HG03045 (cell line): ENCODE data around the gene MUC5AC.
"Not testable (repeated sequence)": the region's sequence is repeated elsewhere in the genome, so short reads cannot be mapped to it uniquely, and the experiment has no call there.

ENCODE experiments used
- ATAC-seq: cut with Tn5 transposase; IDR thresholded peaks from one replicate; pipeline ENCODE4 v1.9.1; 2021; ENCODE audit warnings: mild to moderate bottlenecking, moderate library complexity; ENCODE audit not compliant: unreplicated experiment

Gene MUC5AC

GRCh38 chr11:1234771-1235305 lies 77.1 kb downstream of the MUC5AC start:
- no peak for ATAC-seq

DNA sequence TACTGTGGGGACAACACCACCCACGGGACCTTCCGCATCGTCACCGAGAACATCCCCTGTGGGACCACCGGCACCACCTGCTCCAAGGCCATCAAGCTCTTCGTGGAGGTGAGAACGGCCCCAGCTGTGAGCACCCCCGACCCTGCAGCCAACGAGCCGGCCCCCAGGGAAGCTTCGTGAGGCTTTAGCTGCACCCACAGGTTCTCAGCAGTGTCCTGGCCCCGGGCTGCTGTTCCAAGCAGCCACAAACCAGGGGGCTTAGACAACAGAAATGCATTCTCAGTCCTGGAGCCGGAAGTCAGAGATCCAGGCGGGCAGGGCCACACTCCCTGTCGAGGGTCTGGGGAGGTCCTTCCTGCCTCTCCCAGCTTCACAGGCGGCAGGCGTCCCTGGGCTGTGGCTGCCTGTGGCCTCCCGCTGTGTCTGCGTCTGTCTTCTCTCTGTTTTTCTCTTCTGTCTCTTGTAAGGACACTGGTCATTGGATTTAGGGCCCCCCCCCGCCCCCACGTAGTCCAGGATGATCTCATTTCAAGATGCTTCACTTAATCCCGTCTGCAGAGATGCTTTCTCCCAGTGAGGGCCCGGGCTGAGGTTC lies 77.7 kb downstream of the MUC5AC start:
- no peak for ATAC-seq

DNA sequence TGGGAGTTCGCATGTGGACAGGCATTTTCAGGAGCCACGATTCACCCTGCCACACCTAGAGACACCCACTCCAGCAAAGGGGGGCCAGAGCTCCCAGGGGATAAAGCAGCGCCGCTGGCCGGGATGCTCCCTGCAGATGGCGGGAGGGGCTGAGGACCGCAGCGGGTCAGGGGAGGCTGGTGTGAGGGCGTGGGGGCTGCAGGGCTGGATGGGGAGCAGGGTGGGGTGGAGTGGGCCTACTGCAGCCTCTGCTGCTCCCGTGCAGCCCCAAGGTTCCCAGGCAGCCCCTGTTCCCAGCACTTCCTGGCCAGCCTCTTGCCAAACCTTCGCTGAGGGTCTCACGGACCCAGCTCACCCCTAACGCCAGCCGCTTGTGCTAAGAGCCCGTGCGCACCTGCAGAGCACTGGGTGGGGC lies 78.2 kb downstream of the MUC5AC start:
- ATAC-seq, result no peak

DNA sequence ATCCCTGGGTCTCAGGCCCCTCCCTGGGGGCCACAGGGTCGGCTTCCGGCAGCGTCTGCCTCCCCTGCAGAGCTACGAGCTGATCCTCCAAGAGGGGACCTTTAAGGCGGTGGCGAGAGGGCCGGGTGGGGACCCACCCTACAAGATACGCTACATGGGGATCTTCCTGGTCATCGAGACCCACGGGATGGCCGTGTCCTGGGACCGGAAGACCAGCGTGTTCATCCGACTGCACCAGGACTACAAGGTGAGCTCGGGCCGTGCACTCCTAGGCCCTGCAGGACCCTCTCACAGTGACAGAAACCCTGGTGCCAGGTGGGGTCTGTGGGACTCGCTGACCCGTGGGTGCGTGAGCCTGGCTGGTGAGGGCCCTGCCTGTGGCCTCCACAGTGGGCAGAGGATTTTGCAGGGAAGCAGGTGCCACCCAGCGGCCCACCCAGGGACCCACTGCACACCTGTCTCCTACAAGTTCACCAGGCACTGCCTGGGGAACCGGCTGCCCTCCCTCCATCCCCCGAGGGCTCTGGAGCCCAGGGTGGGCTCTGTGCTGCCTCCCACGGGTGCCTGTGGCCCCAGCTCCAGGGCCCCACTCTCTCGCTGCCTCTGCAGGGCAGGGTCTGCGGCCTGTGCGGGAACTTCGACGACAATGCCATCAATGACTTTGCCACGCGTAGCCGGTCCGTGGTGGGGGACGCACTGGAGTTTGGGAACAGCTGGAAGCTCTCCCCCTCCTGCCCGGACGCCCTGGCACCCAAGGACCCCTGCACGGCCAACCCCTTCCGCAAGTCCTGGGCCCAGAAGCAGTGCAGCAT lies 78.8 kb downstream of the MUC5AC start:
- ATAC-seq, result no peak

DNA sequence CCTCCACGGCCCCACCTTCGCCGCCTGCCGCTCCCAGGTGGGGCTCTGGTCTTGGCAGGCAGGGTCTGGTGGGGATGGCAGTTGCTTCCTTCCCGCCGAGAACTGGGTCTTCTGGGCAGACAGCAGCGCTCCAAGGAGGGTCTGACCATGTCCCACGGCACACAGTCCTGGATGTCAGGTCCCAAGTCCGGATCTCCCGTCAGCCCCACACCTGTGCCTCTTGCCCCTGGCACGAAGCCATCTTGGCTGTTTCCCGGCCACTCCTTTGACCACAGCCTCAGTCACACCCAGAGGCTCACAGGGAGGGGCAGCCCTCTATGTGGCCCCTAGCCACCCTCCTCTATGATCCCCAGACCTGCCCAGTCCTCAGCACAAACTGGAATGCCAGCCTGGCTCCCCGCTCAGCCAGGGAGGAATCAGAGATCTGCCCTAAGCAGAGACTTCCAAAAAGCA lies 79.4 kb downstream of the MUC5AC start:
- ATAC-seq, result no peak

- ATAC-seq, result no peak
These were observed 80.1 kb downstream of the MUC5AC start for GRCh38 chr11:1237851-1238250.

DNA sequence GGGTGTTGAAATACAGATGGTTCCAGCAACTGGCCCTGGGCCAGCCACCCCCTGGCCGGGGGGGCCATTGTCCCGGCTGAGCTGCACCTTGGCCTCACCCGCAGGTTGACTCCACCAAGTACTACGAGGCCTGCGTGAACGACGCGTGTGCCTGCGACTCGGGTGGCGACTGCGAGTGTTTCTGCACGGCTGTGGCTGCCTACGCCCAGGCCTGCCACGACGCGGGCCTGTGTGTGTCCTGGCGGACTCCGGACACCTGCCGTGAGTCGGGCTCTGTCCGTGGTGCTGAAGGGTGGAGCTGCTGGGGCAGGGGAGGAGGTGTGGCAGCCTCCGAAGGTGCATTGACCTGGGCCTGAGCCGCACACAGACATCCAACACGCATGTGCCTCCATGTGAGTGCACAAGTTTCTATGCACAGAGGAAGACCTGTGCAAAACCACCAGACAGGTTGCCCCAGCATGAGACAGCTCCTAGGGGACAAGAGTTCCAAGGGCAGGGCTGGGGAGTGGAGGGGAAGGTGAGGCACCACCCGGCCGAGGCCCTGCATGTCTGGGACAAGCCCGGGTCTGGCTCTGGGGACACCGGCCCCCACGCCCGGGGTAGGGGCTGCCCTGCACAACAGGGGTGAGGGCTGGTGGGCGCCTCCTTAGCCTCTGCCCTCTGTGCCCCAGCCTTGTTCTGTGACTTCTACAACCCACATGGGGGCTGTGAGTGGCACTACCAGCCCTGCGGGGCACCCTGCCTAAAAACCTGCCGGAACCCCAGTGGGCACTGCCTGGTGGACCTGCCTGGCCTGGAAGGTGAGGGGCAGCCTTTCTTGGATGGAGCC lies 81.2 kb downstream of the MUC5AC start:
- no peak for ATAC-seq

- ATAC-seq, result no peak
These were observed 81.9 kb downstream of the MUC5AC start for GRCh38 chr11:1239596-1240205.

DNA sequence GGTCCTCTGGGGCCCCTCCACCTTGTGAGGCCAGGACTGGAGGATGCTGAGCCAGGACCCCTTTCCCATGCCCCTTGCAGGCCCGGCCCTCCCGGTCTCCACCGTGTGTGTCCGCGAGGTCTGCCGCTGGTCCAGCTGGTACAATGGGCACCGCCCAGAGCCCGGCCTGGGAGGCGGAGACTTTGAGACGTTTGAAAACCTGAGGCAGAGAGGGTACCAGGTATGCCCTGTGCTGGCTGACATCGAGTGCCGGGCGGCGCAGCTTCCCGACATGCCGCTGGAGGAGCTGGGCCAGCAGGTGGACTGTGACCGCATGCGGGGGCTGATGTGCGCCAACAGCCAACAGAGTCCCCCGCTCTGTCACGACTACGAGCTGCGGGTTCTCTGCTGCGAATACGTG lies 83.0 kb downstream of the MUC5AC start:
- ATAC-seq, result no peak

GRCh38 chr11:1241706-1242105 lies 84.0 kb downstream of the MUC5AC start:
- no peak for ATAC-seq

GRCh38 chr11:1242289-1242688 lies 84.5 kb downstream of the MUC5AC start:
- ATAC-seq, result no peak

DNA sequence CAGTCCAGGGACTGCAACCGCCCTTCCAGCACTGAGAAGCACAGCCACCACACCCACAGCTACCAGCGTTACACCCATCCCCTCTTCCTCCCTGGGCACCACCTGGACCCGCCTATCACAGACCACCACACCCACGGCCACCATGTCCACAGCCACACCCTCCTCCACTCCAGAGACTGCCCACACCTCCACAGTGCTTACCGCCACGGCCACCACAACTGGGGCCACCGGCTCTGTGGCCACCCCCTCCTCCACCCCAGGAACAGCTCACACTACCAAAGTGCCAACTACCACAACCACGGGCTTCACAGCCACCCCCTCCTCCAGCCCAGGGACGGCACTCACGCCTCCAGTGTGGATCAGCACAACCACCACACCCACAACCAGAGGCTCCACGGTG lies 85.0 kb downstream of the MUC5AC start:
- not testable (repeated sequence) for ATAC-seq

- not testable (repeated sequence) for ATAC-seq
These were observed 85.8 kb downstream of the MUC5AC start for GRCh38 chr11:1243521-1243920.

DNA sequence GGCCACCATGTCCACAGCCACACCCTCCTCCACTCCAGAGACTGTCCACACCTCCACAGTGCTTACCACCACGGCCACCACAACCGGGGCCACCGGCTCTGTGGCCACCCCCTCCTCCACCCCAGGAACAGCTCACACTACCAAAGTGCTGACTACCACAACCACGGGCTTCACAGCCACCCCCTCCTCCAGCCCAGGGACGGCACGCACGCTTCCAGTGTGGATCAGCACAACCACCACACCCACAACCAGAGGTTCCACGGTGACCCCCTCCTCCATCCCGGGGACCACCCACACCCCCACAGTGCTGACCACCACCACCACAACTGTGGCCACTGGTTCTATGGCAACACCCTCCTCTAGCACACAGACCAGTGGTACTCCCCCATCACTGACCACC lies 86.8 kb downstream of the MUC5AC start:
- ATAC-seq, result not testable (repeated sequence)

- ATAC-seq, result not testable (repeated sequence)
These were observed 88.0 kb downstream of the MUC5AC start for GRCh38 chr11:1245717-1246116.

DNA sequence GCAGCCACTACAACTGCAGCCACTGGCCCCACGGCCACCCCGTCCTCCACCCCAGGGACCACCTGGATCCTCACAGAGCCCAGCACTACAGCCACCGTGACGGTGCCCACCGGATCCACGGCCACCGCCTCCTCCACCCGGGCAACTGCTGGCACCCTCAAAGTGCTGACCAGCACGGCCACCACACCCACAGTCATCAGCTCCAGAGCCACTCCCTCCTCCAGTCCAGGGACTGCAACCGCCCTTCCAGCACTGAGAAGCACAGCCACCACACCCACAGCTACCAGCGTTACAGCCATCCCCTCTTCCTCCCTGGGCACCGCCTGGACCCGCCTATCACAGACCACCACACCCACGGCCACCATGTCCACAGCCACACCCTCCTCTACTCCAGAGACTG lies 88.5 kb downstream of the MUC5AC start:
- not testable (repeated sequence) for ATAC-seq

- not testable (repeated sequence) for ATAC-seq
These were observed 89.3 kb downstream of the MUC5AC start for GRCh38 chr11:1247026-1247425.

- not testable (repeated sequence) for ATAC-seq
These were observed 91.2 kb downstream of the MUC5AC start for GRCh38 chr11:1248951-1249350.

DNA sequence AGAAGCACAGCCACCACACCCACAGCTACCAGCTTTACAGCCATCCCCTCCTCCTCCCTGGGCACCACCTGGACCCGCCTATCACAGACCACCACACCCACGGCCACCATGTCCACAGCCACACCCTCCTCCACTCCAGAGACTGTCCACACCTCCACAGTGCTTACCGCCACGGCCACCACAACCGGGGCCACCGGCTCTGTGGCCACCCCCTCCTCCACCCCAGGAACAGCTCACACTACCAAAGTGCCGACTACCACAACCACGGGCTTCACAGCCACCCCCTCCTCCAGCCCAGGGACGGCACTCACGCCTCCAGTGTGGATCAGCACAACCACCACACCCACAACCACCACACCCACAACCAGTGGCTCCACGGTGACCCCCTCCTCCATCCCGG lies 92.7 kb downstream of the MUC5AC start:
- ATAC-seq, result not testable (repeated sequence)
